Memory B cell (primary cell): ENCODE data around the gene LGALS3BP.

Experiments
- ATAC-seq: fragments of 150-1000 bp; cut with Tn5 transposase; 2 replicates; pipeline ENCODE4 v1.10.0; 2021; ENCODE audit warnings: low read depth, mild to moderate bottlenecking, moderate library complexity
- DNase-seq, 2 donors: peaks; one replicate each; pipeline ENCODE4 v3.0.0; 2022; ENCODE audit warnings: low spot score in 2 of 2
- H3K27ac Mint-ChIP-seq: one replicate; pipeline ENCODE4 v1.8.0; 2022; ENCODE audit warnings: mild to moderate bottlenecking, moderate library complexity, mixed read lengths
- H3K27me3 Mint-ChIP-seq: one replicate; pipeline ENCODE4 v1.8.0; 2022; ENCODE audit warnings: mixed read lengths
- H3K36me3 Mint-ChIP-seq: one replicate; pipeline ENCODE4 v1.8.0; 2022; ENCODE audit warnings: mild to moderate bottlenecking, mixed read lengths
- H3K4me1 Mint-ChIP-seq: one replicate; pipeline ENCODE4 v1.8.0; 2022; ENCODE audit warnings: mixed read lengths
- H3K4me3 Mint-ChIP-seq: one replicate; pipeline ENCODE4 v1.8.0; 2022; ENCODE audit warnings: mild to moderate bottlenecking, moderate library complexity, mixed read lengths
- H3K9me3 Mint-ChIP-seq: one replicate; pipeline ENCODE4 v1.8.0; 2022; ENCODE audit warnings: mixed read lengths

LGALS3BP gene

GRCh38 chr17:79006794-79007503 lies 27.2 kb upstream of the LGALS3BP start:
- H3K4me1 Mint-ChIP-seq = peaks cover 32% of the 10 kb centered on the region
- H3K27ac Mint-ChIP-seq = no peak overlapping the region

DNA sequence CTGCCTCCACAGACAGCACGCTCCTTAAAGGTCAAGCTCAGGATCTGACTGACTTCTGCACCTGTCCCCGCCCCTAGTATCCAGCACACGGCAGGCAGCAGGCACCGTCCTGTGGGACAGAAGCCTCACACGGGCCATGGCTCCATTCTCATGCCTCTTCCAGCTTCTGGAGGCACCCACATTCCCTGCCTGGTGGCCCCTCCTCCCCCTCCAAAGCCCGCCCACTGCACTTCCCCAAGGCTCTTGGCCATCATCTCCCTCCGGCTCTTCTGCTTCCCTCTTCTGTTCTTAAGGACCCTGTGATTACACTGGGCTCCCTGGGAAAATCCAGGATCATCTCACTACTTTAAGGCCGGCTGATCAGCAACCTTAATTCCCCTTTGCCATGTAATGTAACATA lies 26.3 kb upstream of the LGALS3BP start:
- peaks cover 41% of the 10 kb centered on the region for H3K4me1 Mint-ChIP-seq
- ATAC-seq (no peak), DNase-seq (no peak)
- H3K27ac Mint-ChIP-seq = peak overlapping the region; percentile 58
- H3K4me3 Mint-ChIP-seq = no peak overlapping the region
- no peaks in the 10 kb centered on the region for H3K27me3 Mint-ChIP-seq
- no peaks in the 10 kb centered on the region for H3K9me3 Mint-ChIP-seq
- H3K36me3 Mint-ChIP-seq = peaks cover 9% of the 10 kb centered on the region

More at GRCh38 chr17:79006794-79007503, 27.2 kb upstream of the LGALS3BP start:
- DNase-seq = no peak
- H3K4me3 Mint-ChIP-seq = no peak overlapping the region
- peaks cover 2% of the 10 kb centered on the region for H3K36me3 Mint-ChIP-seq
- no peak for ATAC-seq
- H3K9me3 Mint-ChIP-seq = no peaks in the 10 kb centered on the region
- no peaks in the 10 kb centered on the region for H3K27me3 Mint-ChIP-seq

DNA sequence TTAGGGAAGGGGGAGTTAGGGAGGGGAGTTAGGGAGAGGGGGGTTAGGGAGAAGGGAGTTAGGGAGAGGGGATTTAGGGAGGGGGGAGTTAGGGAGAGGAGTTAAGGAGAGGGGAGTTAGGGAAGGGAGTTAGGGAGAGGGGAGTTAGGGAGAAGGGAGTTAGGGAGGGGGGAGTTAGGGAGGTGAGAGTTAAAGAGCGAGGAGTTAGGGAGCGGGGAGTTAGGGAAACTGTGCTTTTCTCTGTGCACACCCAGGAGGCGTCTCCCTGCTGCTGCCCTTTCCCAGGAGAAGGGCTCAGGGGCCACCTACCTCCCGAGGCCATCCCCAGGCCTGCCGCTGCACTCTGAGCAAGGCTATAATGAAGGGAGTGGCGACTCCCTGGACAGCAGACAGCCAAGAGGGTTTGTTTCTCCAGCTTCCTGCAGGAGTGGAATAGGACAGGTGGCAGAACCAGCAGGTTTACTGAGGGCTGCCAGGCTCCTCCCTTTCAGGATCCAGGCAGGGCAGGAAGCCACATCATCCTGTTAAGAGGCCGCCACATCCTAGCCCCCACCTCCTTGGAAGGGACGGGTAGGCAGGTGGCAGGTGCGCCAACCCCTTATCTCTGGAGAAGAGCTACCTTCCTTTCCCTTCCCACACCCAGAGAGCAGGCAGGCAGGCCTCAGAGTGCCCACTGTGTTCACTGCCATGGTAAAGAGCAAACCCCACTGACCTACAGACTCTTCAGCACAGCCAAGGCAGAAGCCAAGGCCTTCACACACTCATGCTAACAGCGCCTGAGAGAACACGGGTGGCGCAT lies 25.5 kb upstream of the LGALS3BP start:
- no peak overlapping the region for H3K4me3 Mint-ChIP-seq
- ATAC-seq = no peak
- peaks cover 14% of the 10 kb centered on the region for H3K36me3 Mint-ChIP-seq
- H3K27ac Mint-ChIP-seq = no peak overlapping the region
- H3K27me3 Mint-ChIP-seq = no peaks in the 10 kb centered on the region
- no peak for DNase-seq
- no peaks in the 10 kb centered on the region for H3K9me3 Mint-ChIP-seq
- H3K4me1 Mint-ChIP-seq = peaks cover 43% of the 10 kb centered on the region

DNA sequence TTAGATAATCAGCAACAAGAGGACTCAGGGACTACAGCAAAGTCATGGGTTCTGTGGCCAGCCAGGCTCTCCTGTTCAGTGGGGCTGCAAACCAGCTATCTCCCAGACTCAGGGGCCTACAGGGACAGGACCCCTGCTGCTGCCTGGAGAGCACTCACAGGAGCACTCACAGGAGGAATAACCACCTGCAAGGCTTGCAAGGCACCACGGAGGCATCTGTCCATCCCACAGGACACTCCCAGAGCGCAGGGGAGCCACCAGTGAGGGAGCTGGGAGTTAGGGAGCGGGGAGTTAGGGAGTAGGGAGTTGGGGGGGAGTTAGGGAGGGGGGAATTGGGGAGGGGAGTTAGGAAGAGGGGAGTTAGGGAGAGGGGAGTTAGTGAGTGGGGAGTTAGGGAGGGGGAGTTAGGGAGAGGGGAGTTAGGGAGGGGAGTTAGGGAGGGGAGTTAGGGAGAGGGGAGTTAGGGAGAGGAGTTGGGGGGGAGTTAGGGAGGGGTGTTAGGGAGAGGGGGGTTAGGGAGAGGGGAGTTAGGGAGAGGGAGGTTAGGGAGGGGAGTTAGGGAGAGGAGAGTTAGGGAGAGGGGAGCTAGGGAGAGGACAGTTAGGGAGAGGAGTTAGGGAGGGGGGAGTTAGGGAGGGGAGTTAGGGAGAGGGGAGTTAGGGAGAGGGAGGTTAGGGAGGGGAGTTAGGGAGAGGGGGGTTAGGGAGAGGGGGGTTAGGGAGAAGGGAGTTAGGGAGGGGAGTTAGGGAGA lies 24.1 kb upstream of the LGALS3BP start:
- Mint-ChIP-seq H3K36me3 (peaks cover 17% of the 10 kb centered on the region), H3K27ac (no peak overlapping the region), H3K27me3 (no peaks in the 10 kb centered on the region)

DNA sequence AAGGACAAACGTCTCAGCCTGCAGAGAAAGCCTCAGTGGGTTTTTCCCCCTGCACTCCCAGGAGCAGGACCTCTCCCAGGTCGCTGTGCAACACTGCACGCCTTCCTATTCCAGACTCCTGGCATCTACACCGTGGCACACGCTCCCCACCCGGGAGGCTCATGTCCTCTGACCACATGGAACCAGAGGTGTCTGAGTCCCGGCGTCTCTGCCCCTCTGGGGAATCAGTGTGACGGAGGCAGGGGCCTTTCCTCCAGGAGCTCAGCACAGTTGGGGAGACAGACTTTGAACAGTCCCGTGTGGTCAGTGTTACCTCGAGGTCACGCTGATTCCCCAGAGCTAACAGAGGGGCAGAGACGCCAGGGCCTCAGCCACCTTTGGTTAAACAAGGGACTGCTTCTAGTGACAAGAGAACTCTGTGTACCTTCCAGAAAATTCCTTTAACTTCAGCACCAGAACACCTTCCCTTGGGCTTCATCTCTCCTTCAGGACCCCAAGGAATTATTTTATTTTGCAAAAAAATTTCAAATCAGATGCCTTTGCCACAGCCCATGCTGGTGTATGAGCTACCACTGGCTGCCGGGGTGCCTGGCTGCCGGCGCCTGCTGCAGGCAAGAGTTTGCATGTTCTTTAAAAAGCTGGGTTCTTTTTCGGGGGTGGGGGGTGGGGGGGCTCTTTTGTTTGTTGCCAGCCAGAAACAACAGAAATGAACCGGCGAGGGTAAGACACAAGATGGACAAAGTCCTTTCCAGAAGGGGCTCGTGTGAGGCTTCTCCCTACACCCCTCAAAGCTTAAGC lies 23.3 kb upstream of the LGALS3BP start:
- H3K9me3 Mint-ChIP-seq = no peaks in the 10 kb centered on the region
- peaks cover 33% of the 10 kb centered on the region for H3K4me1 Mint-ChIP-seq
- H3K36me3 Mint-ChIP-seq = peaks cover 15% of the 10 kb centered on the region

More for the DNA sequence above, 24.1 kb upstream of the LGALS3BP start:
- Mint-ChIP-seq H3K9me3 (no peaks in the 10 kb centered on the region), H3K4me3 (no peak overlapping the region), H3K4me1 (peaks cover 40% of the 10 kb centered on the region)
- ATAC-seq (no peak), DNase-seq (no peak)

DNA sequence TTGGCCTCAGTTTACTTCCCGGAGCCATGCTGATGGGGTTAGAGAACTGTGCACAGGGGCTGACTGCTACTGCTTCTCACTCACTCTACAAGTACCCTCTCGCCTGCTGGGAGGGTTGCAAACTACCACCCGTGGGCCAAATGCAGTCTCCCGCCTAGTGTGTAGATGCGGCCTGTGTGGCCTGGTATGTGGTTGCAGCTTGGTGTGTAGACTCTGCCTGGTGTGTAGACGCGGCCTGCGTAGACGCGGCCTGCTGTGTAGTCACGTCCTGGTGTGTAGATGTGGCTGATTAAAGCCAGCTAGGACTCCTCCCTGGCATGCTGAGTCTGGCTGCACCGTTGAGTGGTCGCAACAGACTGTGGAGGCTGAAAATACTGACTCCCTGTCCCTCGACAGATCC lies 22.6 kb upstream of the LGALS3BP start:
- Mint-ChIP-seq H3K4me1 (peaks cover 27% of the 10 kb centered on the region), H3K9me3 (no peaks in the 10 kb centered on the region), H3K27me3 (no peaks in the 10 kb centered on the region), H3K36me3 (peaks cover 15% of the 10 kb centered on the region), H3K27ac (no peak overlapping the region), H3K4me3 (no peak overlapping the region)
- ATAC-seq = no peak
- no peak for DNase-seq

More for the DNA sequence above, 23.3 kb upstream of the LGALS3BP start:
- no peak for ATAC-seq
- Mint-ChIP-seq H3K27ac (no peak overlapping the region), H3K4me3 (no peak overlapping the region), H3K27me3 (no peaks in the 10 kb centered on the region)
- DNase-seq = no peak

- peak overlapping the region; percentile 67 for H3K27ac Mint-ChIP-seq
- H3K36me3 Mint-ChIP-seq = peaks cover 19% of the 10 kb centered on the region
- peaks cover 22% of the 10 kb centered on the region for H3K4me1 Mint-ChIP-seq
Observed at GRCh38 chr17:79001190-79002020, 21.7 kb upstream of the LGALS3BP start.

DNA sequence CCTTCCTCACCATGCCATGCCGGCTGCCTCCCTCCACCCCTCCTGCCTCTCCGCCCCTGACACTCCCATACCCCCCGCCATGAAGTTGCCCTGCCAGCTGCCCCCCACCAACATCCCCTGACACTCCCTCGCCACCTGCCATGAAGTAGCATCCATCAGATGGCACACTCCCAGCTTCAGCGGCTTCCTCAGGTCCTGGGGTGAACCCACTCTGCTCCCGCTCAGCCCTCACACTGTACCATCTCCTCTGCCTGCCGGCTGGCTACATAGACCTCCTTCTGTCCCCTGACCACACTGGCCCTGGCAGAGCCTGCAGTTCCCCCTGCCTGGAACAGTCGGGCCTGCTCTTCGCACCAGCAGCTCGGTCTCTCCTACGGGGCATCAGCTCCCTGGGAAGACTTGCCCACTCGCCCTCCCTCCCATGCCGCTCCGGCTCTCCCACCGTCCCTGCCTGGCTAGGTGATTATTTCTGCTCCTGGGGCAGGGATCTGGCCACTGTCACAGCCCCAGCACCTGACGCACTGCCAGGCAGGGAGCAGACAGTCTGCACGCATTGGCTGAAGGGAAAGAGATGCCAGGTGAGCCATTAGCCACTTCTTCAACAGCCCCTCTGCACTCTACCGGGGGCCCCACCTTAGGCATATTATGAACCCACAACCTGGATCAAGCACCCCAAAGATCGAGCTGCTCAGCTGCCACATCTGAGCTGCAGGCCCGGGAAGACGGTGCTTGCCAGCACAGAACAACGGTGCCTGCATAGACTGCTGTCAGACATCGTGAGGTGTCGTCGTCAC lies 20.9 kb upstream of the LGALS3BP start:
- Mint-ChIP-seq H3K36me3 (peaks cover 23% of the 10 kb centered on the region), H3K27ac (peak overlapping the region; percentile 67), H3K9me3 (no peaks in the 10 kb centered on the region), H3K4me3 (no peak overlapping the region), H3K4me1 (peaks cover 17% of the 10 kb centered on the region), H3K27me3 (no peaks in the 10 kb centered on the region)
- no peak for ATAC-seq
- DNase-seq = no peak

More at GRCh38 chr17:79001190-79002020, 21.7 kb upstream of the LGALS3BP start:
- ATAC-seq = no peak
- no peak for DNase-seq
- no peaks in the 10 kb centered on the region for H3K9me3 Mint-ChIP-seq
- no peak overlapping the region for H3K4me3 Mint-ChIP-seq
- H3K27me3 Mint-ChIP-seq = no peaks in the 10 kb centered on the region

DNA sequence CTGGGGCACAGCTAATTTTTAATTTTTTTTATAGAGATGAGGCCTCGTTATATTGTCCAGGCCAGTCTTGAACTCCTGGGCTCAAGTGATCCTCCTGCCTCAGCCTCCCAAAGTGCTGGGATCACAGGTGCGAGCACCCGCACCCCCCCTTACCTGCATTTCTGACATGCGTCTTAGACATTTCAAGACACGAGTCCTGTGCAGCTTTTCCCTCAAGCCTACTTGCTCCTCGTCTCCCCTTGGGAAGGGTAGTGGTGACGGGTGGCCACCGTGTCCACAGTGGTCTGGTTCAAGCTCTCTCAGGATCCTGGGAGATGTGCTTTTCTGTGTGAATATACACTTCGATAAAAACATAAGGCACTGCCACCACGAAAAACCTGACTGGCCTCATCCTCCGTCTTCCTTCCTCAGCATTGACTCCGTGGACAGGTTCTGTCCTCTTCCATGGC lies 20.2 kb upstream of the LGALS3BP start:
- H3K27me3 Mint-ChIP-seq = no peaks in the 10 kb centered on the region
- H3K4me1 Mint-ChIP-seq = peaks cover 16% of the 10 kb centered on the region
- peaks cover 25% of the 10 kb centered on the region for H3K36me3 Mint-ChIP-seq
- DNase-seq (no peak), ATAC-seq (no peak)
- H3K9me3 Mint-ChIP-seq = no peaks in the 10 kb centered on the region
- no peak overlapping the region for H3K27ac Mint-ChIP-seq
- no peak overlapping the region for H3K4me3 Mint-ChIP-seq

- peaks cover 16% of the 10 kb centered on the region for H3K4me1 Mint-ChIP-seq
- H3K9me3 Mint-ChIP-seq = no peaks in the 10 kb centered on the region
- no peak overlapping the region for H3K27ac Mint-ChIP-seq
- peaks cover 25% of the 10 kb centered on the region for H3K36me3 Mint-ChIP-seq
- ATAC-seq (no peak), DNase-seq (no peak)
- H3K4me3 Mint-ChIP-seq = no peak overlapping the region
- H3K27me3 Mint-ChIP-seq = no peaks in the 10 kb centered on the region
Observed at GRCh38 chr17:78999056-78999768, 19.5 kb upstream of the LGALS3BP start.

- H3K27me3 Mint-ChIP-seq = no peaks in the 10 kb centered on the region
- ATAC-seq = no peak
- H3K4me1 Mint-ChIP-seq = peaks cover 14% of the 10 kb centered on the region
- peaks cover 27% of the 10 kb centered on the region for H3K36me3 Mint-ChIP-seq
- no peak overlapping the region for H3K4me3 Mint-ChIP-seq
- no peak overlapping the region for H3K27ac Mint-ChIP-seq
- no peak for DNase-seq
- H3K9me3 Mint-ChIP-seq = no peaks in the 10 kb centered on the region
Observed at GRCh38 chr17:78998311-78999055, 18.8 kb upstream of the LGALS3BP start.
